ENCODE data around the gene HPSE2. TPM values are rescaled to one million over a fixed set of nuclear protein-coding genes. Genes with fewer than 3 reads are reported as not detected.

HPSE2 gene
- total and polyA plus RNA-seq, 2 experiments from 2014 or later: 0.10 to 0.24 TPM

DNA sequence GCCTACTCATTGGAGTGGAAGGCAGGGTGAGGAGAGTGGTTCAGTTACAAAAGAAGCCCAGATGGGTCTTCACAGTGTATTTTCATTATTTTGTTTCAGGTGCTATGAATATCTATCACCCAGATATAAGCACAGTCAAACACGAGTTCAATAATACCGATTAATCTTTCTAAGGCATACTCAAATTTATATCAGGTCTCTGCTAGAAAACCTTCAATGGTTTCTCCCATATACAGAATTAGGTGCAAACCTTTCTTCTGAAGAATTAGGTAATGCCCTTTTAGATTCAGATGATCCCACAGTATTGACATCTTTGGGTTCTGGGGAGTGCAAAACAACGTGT is 774.2 kb downstream of the HPSE2 start:
- Mint-ChIP-seq H3K4me1 (peaks cover 18% of the 10 kb centered on the region), H3K27ac (no peak overlapping the region), H3K9me3 (no peaks in the 10 kb centered on the region), H3K36me3 (ENCODE audit: low read depth) (no peaks in the 10 kb centered on the region), H3K4me3 (no peak overlapping the region), H3K27me3 (ENCODE audit: insufficient read depth, low read depth, poor library complexity) (peaks cover 5% of the 10 kb centered on the region)
- Histone ChIP-seq H3K36me3 (ENCODE audit: insufficient read depth) (no peaks in the 10 kb centered on the region), H3K9me2 (ENCODE audit: insufficient read depth) (no peaks in the 10 kb centered on the region), H3K4me2 (no peak overlapping the region), H3K4me1 (ENCODE audit: insufficient read depth) (peaks cover 16% of the 10 kb centered on the region), H4K20me1 (replicated peaks; ENCODE audit: insufficient read depth) (no peaks in the 10 kb centered on the region), H2AFZ (no peak overlapping the region), H3F3A (replicated peaks; ENCODE audit: low read depth) (no peaks in the 10 kb centered on the region), H3K27ac (ENCODE audit: low read depth) (no peak overlapping the region), H3K79me2 (replicated peaks; ENCODE audit: insufficient read depth) (no peaks in the 10 kb centered on the region), H3K27me3 (ENCODE audit: insufficient read depth) (no peaks in the 10 kb centered on the region), H3K4me3 (no peak overlapping the region)
- ATAC-seq (no peak), DNase-seq (ENCODE audit: low spot score) (no peak)
- TF ChIP-seq ZNF331 (CRISPR knock-in tag; IDR thresholded peaks at IDR 0.05; ENCODE audit: low read depth) (no peak), ZNF114 (CRISPR knock-in tag; IDR thresholded peaks at IDR 0.05) (no peak), EZH2phosphoT487 (IDR thresholded peaks at IDR 0.05; ENCODE audit: unreplicated experiment) (no peak), STAT1 (IDR thresholded peaks at IDR 0.05; ENCODE audit: unreplicated experiment) (no peak), EZH2 (IDR thresholded peaks at IDR 0.05; ENCODE audit: low read depth, unreplicated experiment) (no peak), NANOG (IDR thresholded peaks at IDR 0.05; ENCODE audit: borderline replicate concordance) (no peak), CREB1 (CRISPR knock-in tag; IDR thresholded peaks at IDR 0.05; ENCODE audit: low read depth) (no peak), POLR2AphosphoS5 (IDR thresholded peaks at IDR 0.05; ENCODE audit: low read depth) (no peak), JUNB (IDR thresholded peaks at IDR 0.05; ENCODE audit: unreplicated experiment) (no peak)
- TF ChIP-seq, protein P1, sequence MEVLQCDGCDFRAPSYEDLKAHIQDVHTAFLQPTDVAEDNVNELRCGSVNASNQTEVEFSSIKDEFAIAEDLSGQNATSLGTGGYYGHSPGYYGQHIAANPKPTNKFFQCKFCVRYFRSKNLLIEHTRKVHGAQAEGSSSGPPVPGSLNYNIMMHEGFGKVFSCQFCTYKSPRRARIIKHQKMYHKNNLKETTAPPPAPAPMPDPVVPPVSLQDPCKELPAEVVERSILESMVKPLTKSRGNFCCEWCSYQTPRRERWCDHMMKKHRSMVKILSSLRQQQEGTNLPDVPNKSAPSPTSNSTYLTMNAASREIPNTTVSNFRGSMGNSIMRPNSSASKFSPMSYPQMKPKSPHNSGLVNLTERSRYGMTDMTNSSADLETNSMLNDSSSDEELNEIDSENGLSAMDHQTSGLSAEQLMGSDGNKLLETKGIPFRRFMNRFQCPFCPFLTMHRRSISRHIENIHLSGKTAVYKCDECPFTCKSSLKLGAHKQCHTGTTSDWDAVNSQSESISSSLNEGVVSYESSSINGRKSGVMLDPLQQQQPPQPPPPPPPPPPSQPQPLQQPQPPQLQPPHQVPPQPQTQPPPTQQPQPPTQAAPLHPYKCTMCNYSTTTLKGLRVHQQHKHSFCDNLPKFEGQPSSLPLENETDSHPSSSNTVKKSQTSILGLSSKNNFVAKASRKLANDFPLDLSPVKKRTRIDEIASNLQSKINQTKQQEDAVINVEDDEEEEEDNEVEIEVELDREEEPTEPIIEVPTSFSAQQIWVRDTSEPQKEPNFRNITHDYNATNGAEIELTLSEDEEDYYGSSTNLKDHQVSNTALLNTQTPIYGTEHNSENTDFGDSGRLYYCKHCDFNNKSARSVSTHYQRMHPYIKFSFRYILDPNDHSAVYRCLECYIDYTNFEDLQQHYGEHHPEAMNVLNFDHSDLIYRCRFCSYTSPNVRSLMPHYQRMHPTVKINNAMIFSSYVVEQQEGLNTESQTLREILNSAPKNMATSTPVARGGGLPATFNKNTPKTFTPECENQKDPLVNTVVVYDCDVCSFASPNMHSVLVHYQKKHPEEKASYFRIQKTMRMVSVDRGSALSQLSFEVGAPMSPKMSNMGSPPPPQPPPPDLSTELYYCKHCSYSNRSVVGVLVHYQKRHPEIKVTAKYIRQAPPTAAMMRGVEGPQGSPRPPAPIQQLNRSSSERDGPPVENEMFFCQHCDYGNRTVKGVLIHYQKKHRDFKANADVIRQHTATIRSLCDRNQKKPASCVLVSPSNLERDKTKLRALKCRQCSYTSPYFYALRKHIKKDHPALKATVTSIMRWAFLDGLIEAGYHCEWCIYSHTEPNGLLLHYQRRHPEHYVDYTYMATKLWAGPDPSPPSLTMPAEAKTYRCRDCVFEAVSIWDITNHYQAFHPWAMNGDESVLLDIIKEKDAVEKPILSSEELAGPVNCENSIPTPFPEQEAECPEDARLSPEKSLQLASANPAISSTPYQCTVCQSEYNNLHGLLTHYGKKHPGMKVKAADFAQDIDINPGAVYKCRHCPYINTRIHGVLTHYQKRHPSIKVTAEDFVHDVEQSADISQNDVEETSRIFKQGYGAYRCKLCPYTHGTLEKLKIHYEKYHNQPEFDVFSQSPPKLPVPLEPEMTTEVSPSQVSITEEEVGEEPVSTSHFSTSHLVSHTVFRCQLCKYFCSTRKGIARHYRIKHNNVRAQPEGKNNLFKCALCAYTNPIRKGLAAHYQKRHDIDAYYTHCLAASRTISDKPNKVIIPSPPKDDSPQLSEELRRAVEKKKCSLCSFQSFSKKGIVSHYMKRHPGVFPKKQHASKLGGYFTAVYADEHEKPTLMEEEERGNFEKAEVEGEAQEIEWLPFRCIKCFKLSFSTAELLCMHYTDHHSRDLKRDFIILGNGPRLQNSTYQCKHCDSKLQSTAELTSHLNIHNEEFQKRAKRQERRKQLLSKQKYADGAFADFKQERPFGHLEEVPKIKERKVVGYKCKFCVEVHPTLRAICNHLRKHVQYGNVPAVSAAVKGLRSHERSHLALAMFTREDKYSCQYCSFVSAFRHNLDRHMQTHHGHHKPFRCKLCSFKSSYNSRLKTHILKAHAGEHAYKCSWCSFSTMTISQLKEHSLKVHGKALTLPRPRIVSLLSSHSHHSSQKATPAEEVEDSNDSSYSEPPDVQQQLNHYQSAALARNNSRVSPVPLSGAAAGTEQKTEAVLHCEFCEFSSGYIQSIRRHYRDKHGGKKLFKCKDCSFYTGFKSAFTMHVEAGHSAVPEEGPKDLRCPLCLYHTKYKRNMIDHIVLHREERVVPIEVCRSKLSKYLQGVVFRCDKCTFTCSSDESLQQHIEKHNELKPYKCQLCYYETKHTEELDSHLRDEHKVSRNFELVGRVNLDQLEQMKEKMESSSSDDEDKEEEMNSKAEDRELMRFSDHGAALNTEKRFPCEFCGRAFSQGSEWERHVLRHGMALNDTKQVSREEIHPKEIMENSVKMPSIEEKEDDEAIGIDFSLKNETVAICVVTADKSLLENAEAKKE (CRISPR knock-in tag; IDR thresholded peaks at IDR 0.05): no peak
- TF ChIP-seq, protein P2, sequence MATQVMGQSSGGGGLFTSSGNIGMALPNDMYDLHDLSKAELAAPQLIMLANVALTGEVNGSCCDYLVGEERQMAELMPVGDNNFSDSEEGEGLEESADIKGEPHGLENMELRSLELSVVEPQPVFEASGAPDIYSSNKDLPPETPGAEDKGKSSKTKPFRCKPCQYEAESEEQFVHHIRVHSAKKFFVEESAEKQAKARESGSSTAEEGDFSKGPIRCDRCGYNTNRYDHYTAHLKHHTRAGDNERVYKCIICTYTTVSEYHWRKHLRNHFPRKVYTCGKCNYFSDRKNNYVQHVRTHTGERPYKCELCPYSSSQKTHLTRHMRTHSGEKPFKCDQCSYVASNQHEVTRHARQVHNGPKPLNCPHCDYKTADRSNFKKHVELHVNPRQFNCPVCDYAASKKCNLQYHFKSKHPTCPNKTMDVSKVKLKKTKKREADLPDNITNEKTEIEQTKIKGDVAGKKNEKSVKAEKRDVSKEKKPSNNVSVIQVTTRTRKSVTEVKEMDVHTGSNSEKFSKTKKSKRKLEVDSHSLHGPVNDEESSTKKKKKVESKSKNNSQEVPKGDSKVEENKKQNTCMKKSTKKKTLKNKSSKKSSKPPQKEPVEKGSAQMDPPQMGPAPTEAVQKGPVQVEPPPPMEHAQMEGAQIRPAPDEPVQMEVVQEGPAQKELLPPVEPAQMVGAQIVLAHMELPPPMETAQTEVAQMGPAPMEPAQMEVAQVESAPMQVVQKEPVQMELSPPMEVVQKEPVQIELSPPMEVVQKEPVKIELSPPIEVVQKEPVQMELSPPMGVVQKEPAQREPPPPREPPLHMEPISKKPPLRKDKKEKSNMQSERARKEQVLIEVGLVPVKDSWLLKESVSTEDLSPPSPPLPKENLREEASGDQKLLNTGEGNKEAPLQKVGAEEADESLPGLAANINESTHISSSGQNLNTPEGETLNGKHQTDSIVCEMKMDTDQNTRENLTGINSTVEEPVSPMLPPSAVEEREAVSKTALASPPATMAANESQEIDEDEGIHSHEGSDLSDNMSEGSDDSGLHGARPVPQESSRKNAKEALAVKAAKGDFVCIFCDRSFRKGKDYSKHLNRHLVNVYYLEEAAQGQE (IDR thresholded peaks at IDR 0.05; ENCODE audit: unreplicated experiment): no peak
- TF ChIP-seq, protein P3, sequence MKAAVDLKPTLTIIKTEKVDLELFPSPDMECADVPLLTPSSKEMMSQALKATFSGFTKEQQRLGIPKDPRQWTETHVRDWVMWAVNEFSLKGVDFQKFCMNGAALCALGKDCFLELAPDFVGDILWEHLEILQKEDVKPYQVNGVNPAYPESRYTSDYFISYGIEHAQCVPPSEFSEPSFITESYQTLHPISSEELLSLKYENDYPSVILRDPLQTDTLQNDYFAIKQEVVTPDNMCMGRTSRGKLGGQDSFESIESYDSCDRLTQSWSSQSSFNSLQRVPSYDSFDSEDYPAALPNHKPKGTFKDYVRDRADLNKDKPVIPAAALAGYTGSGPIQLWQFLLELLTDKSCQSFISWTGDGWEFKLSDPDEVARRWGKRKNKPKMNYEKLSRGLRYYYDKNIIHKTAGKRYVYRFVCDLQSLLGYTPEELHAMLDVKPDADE (IDR thresholded peaks at IDR 0.05): no peak
- TF ChIP-seq, protein P4, sequence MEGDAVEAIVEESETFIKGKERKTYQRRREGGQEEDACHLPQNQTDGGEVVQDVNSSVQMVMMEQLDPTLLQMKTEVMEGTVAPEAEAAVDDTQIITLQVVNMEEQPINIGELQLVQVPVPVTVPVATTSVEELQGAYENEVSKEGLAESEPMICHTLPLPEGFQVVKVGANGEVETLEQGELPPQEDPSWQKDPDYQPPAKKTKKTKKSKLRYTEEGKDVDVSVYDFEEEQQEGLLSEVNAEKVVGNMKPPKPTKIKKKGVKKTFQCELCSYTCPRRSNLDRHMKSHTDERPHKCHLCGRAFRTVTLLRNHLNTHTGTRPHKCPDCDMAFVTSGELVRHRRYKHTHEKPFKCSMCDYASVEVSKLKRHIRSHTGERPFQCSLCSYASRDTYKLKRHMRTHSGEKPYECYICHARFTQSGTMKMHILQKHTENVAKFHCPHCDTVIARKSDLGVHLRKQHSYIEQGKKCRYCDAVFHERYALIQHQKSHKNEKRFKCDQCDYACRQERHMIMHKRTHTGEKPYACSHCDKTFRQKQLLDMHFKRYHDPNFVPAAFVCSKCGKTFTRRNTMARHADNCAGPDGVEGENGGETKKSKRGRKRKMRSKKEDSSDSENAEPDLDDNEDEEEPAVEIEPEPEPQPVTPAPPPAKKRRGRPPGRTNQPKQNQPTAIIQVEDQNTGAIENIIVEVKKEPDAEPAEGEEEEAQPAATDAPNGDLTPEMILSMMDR (conservative IDR thresholded peaks at IDR 0.05; ENCODE audit: low read depth in 2 of 2): no peak

All from GM23338 (cell line).